ENCODE results near the gene TMEM176A.
"Not testable (repeated sequence)": the region's sequence is repeated elsewhere in the genome, so short reads cannot be mapped to it uniquely, and the experiment has no call there.

Gene TMEM176A

GRCh38 chr7:150800581-150801241, at the start of gene TMEM176A:
Gene TMEM176A, plus strand, starts transcription at chr7:150800769. Its CDS starts 782 bp downstream, at chr7:150801551.
- peak in 1 of 3 experiments; percentile 4 for DNase-seq (ENCODE audit: low read depth in 3 of 3)

GRCh38 chr7:150751702-150752101, 48.9 kb upstream of the TMEM176A start:
- DNase-seq (ENCODE audit: low read depth in 3 of 3): no peak

GRCh38 chr7:150753239-150753638, 47.3 kb upstream of the TMEM176A start:
- DNase-seq (ENCODE audit: low read depth in 3 of 3): no peak

- no peak for DNase-seq (ENCODE audit: low read depth in 3 of 3)
These were observed 46.6 kb upstream of the TMEM176A start for GRCh38 chr7:150753826-150754603.

GRCh38 chr7:150754951-150755350, 45.6 kb upstream of the TMEM176A start:
- DNase-seq (ENCODE audit: low read depth in 3 of 3): no peak

- DNase-seq (ENCODE audit: low read depth in 3 of 3): peak in 1 of 3 experiments; percentile 63
These were observed 45.0 kb upstream of the TMEM176A start for GRCh38 chr7:150755473-150756099.

- DNase-seq (ENCODE audit: low read depth in 3 of 3): no peak
These were observed 44.4 kb upstream of the TMEM176A start for GRCh38 chr7:150756166-150756565.

GRCh38 chr7:150756858-150757257, 43.7 kb upstream of the TMEM176A start:
- DNase-seq (ENCODE audit: low read depth in 3 of 3): no peak

- DNase-seq (ENCODE audit: low read depth in 3 of 3): no peak
These were observed 41.1 kb upstream of the TMEM176A start for GRCh38 chr7:150759479-150759878.

GRCh38 chr7:150766334-150766709, 34.2 kb upstream of the TMEM176A start:
- no peak for DNase-seq (ENCODE audit: low read depth in 3 of 3)

- DNase-seq (ENCODE audit: low read depth in 3 of 3): no peak
These were observed 30.8 kb upstream of the TMEM176A start for GRCh38 chr7:150769768-150770167.

- DNase-seq (ENCODE audit: low read depth in 3 of 3): not testable (repeated sequence)
These were observed 26.4 kb upstream of the TMEM176A start for GRCh38 chr7:150774131-150774530.

- no peak for DNase-seq (ENCODE audit: low read depth in 3 of 3)
These were observed 22.4 kb upstream of the TMEM176A start for GRCh38 chr7:150778014-150778737.

- peak; percentile 48 to 70 (median 60) for DNase-seq (ENCODE audit: low read depth in 3 of 3)
These were observed 21.7 kb upstream of the TMEM176A start for GRCh38 chr7:150778738-150779301.

- DNase-seq (ENCODE audit: low read depth in 3 of 3): no peak
These were observed 20.3 kb upstream of the TMEM176A start for GRCh38 chr7:150780292-150780691.

GRCh38 chr7:150781103-150781502, 19.5 kb upstream of the TMEM176A start:
- DNase-seq (ENCODE audit: low read depth in 3 of 3): no peak

GRCh38 chr7:150781961-150782360, 18.6 kb upstream of the TMEM176A start:
- no peak for DNase-seq (ENCODE audit: low read depth in 3 of 3)

- DNase-seq (ENCODE audit: low read depth in 3 of 3): no peak
These were observed 16.3 kb upstream of the TMEM176A start for GRCh38 chr7:150784120-150784736.

- DNase-seq (ENCODE audit: low read depth in 3 of 3): no peak
These were observed 15.6 kb upstream of the TMEM176A start for GRCh38 chr7:150784954-150785353.

GRCh38 chr7:150787321-150788281, 13.0 kb upstream of the TMEM176A start:
- DNase-seq (ENCODE audit: low read depth in 3 of 3): no peak
